IPS-18a (cell line): ENCODE data around the gene CLEC16A.
"Not testable (repeated sequence)": the region's sequence is repeated elsewhere in the genome, so short reads cannot be mapped to it uniquely, and the experiment has no call there.

ENCODE experiments used
- H3K27ac ChIP-seq: one replicate; pipeline ENCODE4 v1.5.1; 2013; ENCODE audit warnings: low read length
- H3K27me3 ChIP-seq: one replicate; pipeline ENCODE4 v1.6.1; 2013; ENCODE audit warnings: mild to moderate bottlenecking, low read length; ENCODE audit not compliant: control insufficient read depth, insufficient read depth
- H3K36me3 ChIP-seq: one replicate; pipeline ENCODE4 v1.6.1; 2013; ENCODE audit warnings: low read depth, low read length; ENCODE audit not compliant: control insufficient read depth
- H3K4me1 ChIP-seq: one replicate; pipeline ENCODE4 v1.6.1; 2013; ENCODE audit warnings: low read depth, low read length; ENCODE audit not compliant: control insufficient read depth
- H3K4me3 ChIP-seq: one replicate; pipeline ENCODE4 v1.5.1; 2013; ENCODE audit warnings: low read length
- H3K9ac ChIP-seq: one replicate; pipeline ENCODE4 v1.6.1; 2013; ENCODE audit warnings: mild to moderate bottlenecking, low read length, moderate library complexity
- H3K9me3 ChIP-seq: one replicate; pipeline ENCODE4 v1.6.1; 2013; ENCODE audit warnings: low read depth, low read length; ENCODE audit not compliant: control insufficient read depth

The CLEC16A gene

DNA sequence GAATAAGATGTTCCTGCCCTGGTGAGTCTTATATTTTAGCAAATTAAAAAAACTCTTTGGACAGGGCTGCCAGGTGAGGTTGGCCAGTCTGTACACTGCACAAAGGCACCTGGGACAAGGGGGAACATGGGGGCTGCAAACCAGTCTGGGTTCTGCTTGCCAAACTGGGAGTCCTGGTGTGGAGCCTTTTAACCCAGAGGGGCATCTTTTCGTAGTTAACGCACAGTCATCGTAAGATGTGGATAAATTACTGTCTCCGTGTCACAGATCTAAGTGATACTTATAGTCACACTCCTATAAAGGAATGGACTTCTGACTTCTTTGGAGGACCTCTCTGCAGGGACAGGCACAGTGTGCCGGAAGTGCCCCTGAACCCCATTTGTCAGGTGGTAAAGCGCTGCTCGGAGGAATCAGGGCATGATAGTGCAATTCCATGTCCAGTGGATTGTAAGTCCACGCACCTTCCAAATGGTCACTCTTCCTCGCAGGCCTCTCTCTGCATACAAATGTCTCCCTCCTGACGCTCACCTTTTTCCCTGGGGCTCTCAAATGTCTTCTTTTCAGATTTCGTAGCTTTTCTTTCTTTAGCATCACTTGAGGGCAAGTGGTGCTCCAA is 16.8 kb upstream of the CLEC16A start:
- no peak overlapping the region for H3K4me3 ChIP-seq
- no peak overlapping the region for H3K9ac ChIP-seq
- H3K36me3 ChIP-seq = peaks cover 18% of the 10 kb centered on the region
- H3K27me3 ChIP-seq = no peaks in the 10 kb centered on the region
- H3K27ac ChIP-seq = no peak overlapping the region
- no peaks in the 10 kb centered on the region for H3K9me3 ChIP-seq
- no peaks in the 10 kb centered on the region for H3K4me1 ChIP-seq

DNA sequence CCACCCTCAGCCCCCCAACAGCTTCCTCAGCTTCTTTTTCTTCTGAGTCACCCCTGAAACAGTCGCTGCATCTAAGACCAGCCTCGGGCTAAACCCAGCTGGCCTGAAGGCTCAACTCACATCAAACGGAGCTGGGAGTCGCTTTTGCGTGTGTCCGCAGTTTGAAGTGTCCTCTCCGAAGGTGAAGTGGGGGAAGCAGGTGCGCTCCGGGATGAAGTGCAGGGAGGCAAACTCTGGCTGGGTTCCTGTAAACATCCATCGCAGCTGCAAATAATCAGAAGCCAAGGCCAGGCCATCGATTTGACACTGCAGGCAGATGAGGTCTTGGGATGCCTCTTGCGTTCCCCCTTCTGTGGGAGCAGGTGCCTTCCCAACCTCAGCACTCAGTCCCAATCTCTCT is 15.3 kb upstream of the CLEC16A start:
- not testable (repeated sequence) for H3K9ac ChIP-seq, H3K27me3 ChIP-seq, H3K4me3 ChIP-seq, H3K27ac ChIP-seq, H3K4me1 ChIP-seq, H3K9me3 ChIP-seq
- H3K36me3 ChIP-seq = peaks cover 18% of the 10 kb centered on the region

DNA sequence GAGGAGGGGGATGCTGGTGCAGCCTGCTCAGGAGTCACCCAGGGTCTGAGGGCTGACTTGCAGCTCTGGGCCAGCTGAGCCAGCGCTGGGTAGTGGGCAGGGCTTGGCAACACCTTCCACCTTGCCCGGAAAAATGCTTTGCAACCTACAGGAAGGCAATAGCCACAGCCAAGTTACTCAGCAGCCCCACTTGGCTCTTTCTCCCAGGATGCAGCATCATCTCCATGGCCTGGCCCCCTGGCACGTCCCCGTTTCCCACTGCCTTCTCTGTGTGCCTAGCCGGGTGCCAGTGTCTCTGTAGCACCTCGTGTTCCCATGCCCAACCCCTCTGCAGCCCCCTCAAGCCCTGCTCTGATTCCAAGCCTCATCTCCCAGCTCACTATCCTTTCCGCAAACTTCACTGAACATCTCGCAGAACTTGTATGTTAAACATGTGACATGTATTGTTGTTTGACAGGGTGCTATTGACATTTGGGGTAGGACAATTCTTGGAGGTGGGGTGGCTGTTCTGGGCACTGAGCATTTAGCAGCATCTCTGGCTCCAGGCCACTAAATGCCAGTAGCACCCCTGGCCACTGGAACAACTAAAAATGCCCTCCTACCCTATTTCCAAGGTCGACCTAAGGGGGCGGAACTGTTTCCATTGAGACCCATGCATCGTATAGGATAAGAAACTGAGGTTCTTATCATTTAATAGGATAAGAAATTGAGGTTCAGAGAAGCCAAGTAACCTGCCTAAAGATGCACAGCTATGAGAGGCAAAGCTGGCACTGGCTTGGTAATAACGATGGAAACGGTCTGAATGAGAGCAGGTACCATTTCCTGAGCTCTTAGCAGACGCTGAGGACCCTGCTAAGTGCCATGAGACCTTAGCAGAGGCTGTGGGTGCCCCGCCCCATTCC is 14.3 kb upstream of the CLEC16A start:
- no peaks in the 10 kb centered on the region for H3K9me3 ChIP-seq
- no peak overlapping the region for H3K27ac ChIP-seq
- H3K36me3 ChIP-seq = peaks cover 18% of the 10 kb centered on the region

DNA sequence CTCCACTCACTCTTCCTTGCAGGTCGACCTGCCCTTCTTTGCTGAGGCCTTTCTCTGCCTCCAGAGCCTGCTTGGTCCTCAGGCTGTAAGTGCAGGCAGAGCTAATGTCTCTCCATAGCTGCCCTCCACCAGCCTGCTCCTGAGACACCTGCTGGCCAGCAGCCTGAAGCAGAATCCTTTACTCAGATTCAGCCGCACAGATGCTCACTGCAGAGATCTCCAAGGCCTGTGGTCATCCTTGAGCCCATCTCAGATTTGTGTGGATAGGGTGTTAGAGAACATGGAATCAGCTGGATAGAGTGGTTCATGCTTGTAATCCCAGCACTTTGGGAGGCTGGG is 13.6 kb upstream of the CLEC16A start:
- Histone ChIP-seq H3K4me1 (no peaks in the 10 kb centered on the region), H3K9ac (no peak overlapping the region), H3K4me3 (no peak overlapping the region), H3K27me3 (no peaks in the 10 kb centered on the region), H3K9me3 (no peaks in the 10 kb centered on the region), H3K27ac (no peak overlapping the region), H3K36me3 (peaks cover 18% of the 10 kb centered on the region)

More for the DNA sequence above, 14.3 kb upstream of the CLEC16A start:
- Histone ChIP-seq H3K4me3 (no peak overlapping the region), H3K4me1 (no peaks in the 10 kb centered on the region), H3K9ac (no peak overlapping the region), H3K27me3 (no peaks in the 10 kb centered on the region)

DNA sequence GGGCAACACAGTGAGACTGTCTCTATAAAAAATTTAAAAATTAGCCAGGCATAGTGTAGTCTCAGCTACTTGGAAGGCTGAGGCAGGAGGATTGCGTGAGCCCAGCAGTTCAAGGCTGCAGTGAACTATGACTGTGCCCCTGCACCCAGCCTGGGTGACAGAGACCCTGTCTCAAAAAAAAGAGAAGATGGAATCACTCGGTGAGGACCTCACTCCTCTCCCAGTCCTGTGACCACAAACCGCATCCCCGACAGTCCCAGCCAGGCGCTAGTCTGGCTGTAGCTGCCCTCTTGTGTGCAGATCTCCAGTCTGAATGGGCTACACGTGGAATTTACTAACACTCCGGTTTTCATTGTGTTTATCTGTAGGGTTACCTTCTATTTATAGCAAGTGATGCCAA is 13.2 kb upstream of the CLEC16A start:
- Histone ChIP-seq H3K4me1 (no peaks in the 10 kb centered on the region), H3K9ac (no peak overlapping the region), H3K27ac (no peak overlapping the region), H3K4me3 (no peak overlapping the region), H3K36me3 (peaks cover 18% of the 10 kb centered on the region), H3K9me3 (no peaks in the 10 kb centered on the region), H3K27me3 (no peaks in the 10 kb centered on the region)

DNA sequence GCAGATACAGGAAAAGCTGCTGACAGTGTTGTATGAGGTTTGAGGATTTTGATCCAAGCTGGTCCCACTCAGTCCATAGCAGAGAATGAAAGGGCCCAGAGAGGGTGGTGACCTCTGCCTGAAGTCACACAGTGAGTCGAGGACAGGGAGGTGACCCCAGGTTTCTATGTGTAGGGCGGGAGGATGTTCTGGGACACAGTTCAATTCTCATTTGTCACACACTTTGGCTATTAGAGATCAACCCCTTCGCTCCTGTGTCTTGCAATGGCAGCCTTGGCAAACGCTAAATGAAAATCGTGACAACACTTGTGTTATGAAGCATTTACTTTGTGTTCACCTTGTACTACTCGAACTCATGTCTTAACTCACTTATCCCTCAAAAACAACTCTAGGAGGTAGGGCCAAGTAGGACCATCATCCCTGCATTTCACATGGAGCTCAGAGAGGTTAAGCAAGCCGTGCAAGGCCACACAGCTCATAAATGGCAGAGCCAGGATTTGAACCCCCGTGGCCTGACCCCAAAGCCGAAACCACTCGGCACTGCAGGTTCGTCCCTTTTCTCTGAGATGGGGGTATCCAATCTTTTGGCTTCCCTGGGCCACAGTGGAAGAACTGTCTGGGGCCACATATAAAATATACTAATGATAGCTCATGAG is 12.3 kb upstream of the CLEC16A start:
- Histone ChIP-seq H3K9me3 (no peaks in the 10 kb centered on the region), H3K4me3 (no peak overlapping the region), H3K27ac (no peak overlapping the region), H3K9ac (no peak overlapping the region), H3K4me1 (no peaks in the 10 kb centered on the region), H3K36me3 (peaks cover 18% of the 10 kb centered on the region), H3K27me3 (no peaks in the 10 kb centered on the region)

DNA sequence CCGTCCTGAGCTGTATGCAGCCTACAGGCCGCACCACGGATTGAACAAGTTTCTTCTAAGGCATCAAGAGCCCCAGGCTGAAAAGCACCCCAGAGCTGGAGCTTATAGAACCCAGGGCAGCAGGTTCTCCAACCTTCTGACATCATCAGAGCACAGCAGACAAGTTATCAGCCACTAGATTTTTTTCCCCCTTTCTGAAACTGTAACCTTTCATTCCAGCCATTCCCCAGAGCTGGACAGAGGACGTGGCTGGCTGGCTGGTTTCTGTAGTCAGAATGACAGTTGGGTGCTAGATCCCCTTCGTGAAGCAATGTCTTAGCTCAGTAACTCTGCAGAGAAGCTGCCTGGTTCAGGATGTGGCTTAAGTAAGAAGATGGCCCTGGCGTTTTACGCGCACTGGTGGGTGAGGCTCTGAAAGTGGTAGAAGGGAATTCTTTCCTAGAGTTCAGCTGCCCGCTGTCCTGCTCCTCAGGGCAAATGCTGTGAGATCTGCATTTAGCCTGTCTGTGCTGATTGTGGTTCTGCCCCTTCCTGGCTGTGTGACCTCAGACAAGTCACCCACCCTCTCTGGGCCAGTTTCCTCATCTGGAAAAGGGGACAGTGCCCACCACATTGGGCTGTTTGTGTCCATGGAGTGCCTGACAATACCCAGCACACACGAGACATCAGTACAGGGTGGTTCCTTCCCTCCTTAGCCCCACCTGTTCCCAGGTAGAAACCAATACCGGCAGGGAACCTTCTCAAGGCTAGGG is 11.2 kb upstream of the CLEC16A start:
- Histone ChIP-seq H3K9me3 (no peaks in the 10 kb centered on the region), H3K4me3 (no peak overlapping the region), H3K27ac (no peak overlapping the region), H3K27me3 (no peaks in the 10 kb centered on the region), H3K36me3 (peaks cover 7% of the 10 kb centered on the region), H3K9ac (no peak overlapping the region), H3K4me1 (no peaks in the 10 kb centered on the region)

DNA sequence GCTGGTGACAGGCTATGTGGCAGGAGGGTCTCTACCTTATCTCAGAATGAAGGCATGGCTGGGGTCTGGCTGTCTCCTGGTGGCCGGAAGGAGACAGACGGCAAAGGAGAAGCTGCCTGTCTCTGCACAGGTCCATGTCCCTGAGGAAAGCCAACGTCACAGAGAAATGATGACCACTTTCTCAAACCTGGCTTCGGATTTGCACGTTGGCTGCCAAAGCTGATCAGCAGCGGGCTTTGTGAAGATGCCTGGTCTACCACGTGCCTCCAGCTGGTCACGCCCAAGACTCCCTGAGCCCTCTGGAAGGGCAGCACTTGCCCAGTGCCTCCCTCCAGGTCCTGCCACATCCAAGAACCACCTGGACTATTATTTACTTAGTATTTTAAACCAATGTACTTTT is 10.5 kb upstream of the CLEC16A start:
- H3K27me3 ChIP-seq = no peaks in the 10 kb centered on the region
- no peaks in the 10 kb centered on the region for H3K9me3 ChIP-seq
- no peak overlapping the region for H3K9ac ChIP-seq
- no peak overlapping the region for H3K27ac ChIP-seq
- no peak overlapping the region for H3K4me3 ChIP-seq
- H3K36me3 ChIP-seq = peaks cover 2% of the 10 kb centered on the region
- H3K4me1 ChIP-seq = no peaks in the 10 kb centered on the region

DNA sequence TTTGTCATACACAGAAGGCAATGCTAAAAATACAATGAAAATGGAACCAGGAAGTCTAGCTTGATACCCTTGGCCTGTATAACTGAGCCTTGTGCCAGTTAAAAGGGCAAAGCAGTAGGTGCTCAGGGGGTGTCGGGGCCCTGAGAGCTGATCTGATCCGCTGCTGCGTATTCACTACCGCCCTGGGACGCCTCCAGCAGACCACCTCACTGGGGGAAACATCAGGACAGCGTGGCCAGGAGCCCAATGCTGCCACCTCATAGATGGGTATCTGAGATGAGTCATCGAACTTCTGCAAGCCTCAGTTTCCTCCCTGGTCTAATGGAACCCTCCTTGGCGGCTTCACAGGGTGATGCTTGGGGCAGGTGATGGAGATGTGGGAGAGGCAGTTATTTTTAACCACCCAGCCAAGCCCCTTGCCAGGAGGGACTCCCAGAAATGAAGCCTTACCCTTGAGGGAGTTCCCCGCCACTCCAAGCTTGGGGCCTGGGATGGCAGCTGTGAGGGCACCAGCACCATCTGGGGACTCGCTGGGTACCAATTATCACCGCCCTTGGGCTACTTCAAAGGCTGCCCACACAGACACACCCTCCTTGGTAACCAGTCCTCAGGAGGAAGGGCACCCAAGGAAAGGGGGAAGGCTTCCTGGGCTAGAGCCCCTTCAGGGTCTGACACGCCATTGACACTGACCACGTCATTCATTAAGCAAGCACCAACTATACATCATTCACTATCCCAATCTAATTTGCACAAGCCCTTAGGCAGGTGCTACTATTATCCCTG is 9.8 kb upstream of the CLEC16A start:
- H3K36me3 ChIP-seq = no peaks in the 10 kb centered on the region
- H3K4me3 ChIP-seq = no peak overlapping the region

DNA sequence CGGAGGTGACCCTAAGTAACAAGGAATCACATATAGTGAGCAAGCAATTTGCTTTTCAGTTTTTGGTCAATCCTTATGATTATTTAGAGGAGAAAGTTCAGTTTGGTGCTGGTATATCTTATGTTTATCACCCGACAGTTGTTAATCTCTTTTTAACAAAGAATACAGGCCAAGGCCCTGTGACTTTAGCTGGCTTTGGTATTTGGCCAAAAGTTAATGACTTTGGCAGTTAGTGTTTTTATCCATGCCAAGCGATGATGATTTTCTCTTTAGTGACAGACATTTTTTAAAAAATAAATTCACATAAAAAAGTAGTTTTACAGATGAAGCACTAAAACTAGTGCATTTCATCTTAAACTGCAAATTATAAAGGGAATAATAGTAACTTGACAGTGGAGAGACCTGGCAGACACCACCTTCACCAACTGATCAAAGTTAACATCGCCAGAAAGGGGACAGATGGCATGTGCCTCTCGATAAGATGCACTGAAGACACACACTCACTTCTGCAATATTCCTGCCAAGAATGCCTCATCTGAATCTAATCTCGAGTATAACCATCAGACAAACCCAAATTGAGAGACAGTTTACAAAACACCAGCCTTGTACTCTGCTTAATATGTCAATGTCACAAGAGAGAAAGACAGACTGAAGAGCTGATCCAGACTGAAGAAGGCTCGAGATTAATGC is 9.0 kb upstream of the CLEC16A start:
- Histone ChIP-seq H3K4me3 (no peak overlapping the region), H3K4me1 (peaks cover 4% of the 10 kb centered on the region), H3K36me3 (no peaks in the 10 kb centered on the region), H3K27ac (no peak overlapping the region), H3K27me3 (no peaks in the 10 kb centered on the region), H3K9ac (no peak overlapping the region), H3K9me3 (no peaks in the 10 kb centered on the region)

More for the DNA sequence above, 9.8 kb upstream of the CLEC16A start:
- Histone ChIP-seq H3K27me3 (no peaks in the 10 kb centered on the region), H3K27ac (no peak overlapping the region), H3K9ac (no peak overlapping the region), H3K9me3 (no peaks in the 10 kb centered on the region), H3K4me1 (no peaks in the 10 kb centered on the region)
